ENCODE results near the gene TMEM214.
A peak's percentile ranks its signal among the peaks of the same experiment; 100 is the strongest.

Gene TMEM214, protein sequence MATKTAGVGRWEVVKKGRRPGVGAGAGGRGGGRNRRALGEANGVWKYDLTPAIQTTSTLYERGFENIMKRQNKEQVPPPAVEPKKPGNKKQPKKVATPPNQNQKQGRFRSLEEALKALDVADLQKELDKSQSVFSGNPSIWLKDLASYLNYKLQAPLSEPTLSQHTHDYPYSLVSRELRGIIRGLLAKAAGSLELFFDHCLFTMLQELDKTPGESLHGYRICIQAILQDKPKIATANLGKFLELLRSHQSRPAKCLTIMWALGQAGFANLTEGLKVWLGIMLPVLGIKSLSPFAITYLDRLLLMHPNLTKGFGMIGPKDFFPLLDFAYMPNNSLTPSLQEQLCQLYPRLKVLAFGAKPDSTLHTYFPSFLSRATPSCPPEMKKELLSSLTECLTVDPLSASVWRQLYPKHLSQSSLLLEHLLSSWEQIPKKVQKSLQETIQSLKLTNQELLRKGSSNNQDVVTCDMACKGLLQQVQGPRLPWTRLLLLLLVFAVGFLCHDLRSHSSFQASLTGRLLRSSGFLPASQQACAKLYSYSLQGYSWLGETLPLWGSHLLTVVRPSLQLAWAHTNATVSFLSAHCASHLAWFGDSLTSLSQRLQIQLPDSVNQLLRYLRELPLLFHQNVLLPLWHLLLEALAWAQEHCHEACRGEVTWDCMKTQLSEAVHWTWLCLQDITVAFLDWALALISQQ

DNA sequence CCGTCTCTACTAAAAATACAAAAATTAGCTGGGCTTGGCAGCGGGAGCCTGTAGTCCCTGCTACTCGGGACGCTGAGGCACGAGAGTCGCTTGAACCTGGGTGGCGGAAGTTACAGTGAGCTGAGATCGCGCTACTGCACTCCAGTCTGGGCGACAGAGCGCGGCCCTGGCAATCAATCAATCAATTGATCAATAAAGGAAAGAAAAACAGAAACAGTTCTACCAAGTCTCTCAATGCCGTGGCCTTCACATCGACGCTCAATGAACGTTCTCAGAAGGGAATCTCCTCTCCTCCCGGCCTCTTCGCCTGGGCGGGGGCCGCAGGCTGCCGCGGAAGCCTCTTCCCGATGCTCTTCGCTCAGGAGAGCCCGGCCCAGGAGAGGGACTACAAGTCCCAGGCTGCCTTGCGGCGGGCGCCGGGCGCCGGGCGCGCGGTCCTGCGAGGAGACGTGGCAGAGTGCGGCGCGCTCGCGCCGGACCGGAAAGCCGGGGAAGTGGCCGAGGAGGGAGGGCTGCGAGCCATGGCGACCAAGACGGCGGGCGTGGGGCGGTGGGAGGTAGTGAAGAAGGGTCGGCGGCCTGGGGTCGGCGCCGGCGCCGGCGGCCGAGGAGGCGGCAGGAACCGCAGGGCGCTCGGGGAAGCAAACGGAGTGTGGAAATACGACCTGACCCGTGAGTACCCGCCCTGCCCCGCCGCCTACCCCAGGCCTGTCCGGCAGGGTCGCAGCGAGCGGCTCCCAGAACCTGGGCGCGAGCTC is at the start of gene TMEM214:
Gene TMEM214 (plus strand): TSS at position 471 of the 758 bp plus-strand sequence. CDS start 51 bp downstream, at position 522.
- no peaks in the 10 kb centered on the region for H3K9me3 ChIP-seq (ENCODE audit: control insufficient read depth, low read length)
- peak within 1 kb of the TSS; percentile 99 for H3K4me2 ChIP-seq (ENCODE audit: low read length)
- TF ChIP-seq, protein P1, sequence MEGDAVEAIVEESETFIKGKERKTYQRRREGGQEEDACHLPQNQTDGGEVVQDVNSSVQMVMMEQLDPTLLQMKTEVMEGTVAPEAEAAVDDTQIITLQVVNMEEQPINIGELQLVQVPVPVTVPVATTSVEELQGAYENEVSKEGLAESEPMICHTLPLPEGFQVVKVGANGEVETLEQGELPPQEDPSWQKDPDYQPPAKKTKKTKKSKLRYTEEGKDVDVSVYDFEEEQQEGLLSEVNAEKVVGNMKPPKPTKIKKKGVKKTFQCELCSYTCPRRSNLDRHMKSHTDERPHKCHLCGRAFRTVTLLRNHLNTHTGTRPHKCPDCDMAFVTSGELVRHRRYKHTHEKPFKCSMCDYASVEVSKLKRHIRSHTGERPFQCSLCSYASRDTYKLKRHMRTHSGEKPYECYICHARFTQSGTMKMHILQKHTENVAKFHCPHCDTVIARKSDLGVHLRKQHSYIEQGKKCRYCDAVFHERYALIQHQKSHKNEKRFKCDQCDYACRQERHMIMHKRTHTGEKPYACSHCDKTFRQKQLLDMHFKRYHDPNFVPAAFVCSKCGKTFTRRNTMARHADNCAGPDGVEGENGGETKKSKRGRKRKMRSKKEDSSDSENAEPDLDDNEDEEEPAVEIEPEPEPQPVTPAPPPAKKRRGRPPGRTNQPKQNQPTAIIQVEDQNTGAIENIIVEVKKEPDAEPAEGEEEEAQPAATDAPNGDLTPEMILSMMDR (IDR thresholded peaks at IDR 0.05): no peak
- H3K36me3 ChIP-seq (ENCODE audit: control insufficient read depth, insufficient read depth, low read length): no peaks in the 10 kb centered on the region
- H3K4me1 ChIP-seq: peaks cover 14% of the 10 kb centered on the region
- H3K79me2 ChIP-seq: no peaks in the 10 kb centered on the region
- no peaks in the 10 kb centered on the region for H3K27me3 ChIP-seq (ENCODE audit: control insufficient read depth, insufficient read depth, low read length)
- peak within 1 kb of the TSS; percentile 64 for H3K9ac ChIP-seq
- peak within 1 kb of the TSS; percentile 87 for H3K4me3 ChIP-seq (ENCODE audit: low read depth, low read length)
- peak within 1 kb of the TSS; percentile 27 for H3K27ac ChIP-seq
- peak within 1 kb of the TSS; percentile 96 for H2AFZ ChIP-seq

DNA sequence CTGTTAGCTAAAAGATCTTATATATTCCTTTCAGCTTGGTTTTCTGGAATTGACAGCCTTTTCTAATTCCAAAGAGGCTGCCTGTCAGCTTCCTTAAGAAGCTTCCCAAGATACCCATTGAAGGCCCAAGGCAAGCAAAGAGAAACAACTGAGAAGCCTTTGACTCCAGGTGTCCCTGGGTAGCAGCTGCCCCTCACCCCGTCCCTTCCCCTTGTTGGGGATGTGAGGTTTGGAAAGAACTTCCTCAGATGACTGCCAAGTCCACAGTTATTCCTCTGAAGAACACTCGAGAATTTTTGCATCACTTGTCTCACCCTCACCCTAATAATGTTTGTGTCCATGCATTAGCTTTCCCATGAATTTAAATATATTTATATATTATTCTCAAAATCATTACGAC is 49.0 kb upstream of the TMEM214 start:
- H3K36me3 ChIP-seq (ENCODE audit: control insufficient read depth, insufficient read depth, low read length): no peaks in the 10 kb centered on the region
- H3K4me1 ChIP-seq: peaks cover 34% of the 10 kb centered on the region
- no peak overlapping the region for H3K9ac ChIP-seq
- TF ChIP-seq, protein P1 (IDR thresholded peaks at IDR 0.05): no peak
- H3K27me3 ChIP-seq (ENCODE audit: control insufficient read depth, insufficient read depth, low read length): no peaks in the 10 kb centered on the region
- H3K9me3 ChIP-seq (ENCODE audit: control insufficient read depth, low read length): no peaks in the 10 kb centered on the region
- no peak overlapping the region for H3K4me2 ChIP-seq (ENCODE audit: low read length)
- H3K27ac ChIP-seq: no peak overlapping the region
- H3K79me2 ChIP-seq: peaks cover 64% of the 10 kb centered on the region
- no peak overlapping the region for H3K4me3 ChIP-seq (ENCODE audit: low read depth, low read length)
- H2AFZ ChIP-seq: no peak overlapping the region

DNA sequence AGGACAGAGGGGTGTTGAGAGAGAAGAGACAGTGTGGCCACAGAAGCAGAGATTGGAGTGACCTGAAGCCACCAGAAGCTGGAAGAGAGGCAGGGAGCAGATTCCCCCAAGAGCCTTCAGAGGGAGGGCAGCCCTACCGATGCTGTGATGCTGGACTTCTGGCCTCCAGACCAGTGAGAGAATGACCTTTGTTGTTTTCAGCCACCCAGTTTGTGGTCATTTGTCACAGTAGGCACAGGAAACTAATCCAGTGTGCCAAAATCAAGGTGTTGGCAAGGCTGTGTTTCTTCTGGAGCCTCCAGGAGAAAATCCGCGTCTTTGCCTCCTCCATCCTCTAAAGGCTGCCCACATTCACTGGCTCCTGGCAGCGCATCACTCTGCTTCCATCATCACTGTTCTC is 47.0 kb upstream of the TMEM214 start:
- TF ChIP-seq, protein P1 (IDR thresholded peaks at IDR 0.05): no peak
- Histone ChIP-seq H3K4me3 (ENCODE audit: low read depth, low read length) (no peak overlapping the region), H3K9ac (no peak overlapping the region), H3K36me3 (ENCODE audit: control insufficient read depth, insufficient read depth, low read length) (no peaks in the 10 kb centered on the region), H3K9me3 (ENCODE audit: control insufficient read depth, low read length) (no peaks in the 10 kb centered on the region), H3K27ac (no peak overlapping the region), H3K4me2 (ENCODE audit: low read length) (no peak overlapping the region), H3K79me2 (peaks cover 59% of the 10 kb centered on the region), H2AFZ (no peak overlapping the region), H3K4me1 (peaks cover 30% of the 10 kb centered on the region), H3K27me3 (ENCODE audit: control insufficient read depth, insufficient read depth, low read length) (no peaks in the 10 kb centered on the region)

DNA sequence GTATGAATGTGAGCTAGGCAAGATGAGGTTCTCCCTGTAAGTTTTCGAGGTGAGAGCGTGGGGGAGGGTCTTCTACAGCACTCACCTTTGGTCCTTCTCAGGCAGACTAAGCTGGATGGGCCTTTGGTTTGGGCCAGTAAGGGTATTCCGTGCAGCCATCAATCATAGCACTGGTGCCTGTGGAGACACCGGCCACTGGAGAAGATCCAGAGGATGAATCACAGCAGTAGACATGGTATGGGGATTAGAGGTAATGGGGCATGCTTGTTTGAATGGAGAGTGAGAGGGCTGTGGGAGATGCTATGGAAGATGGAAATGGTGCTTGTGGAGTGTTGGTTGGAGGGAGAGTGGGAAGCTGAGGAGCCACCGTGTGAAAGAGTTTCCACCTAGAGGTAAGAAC is 46.2 kb upstream of the TMEM214 start:
- Histone ChIP-seq H3K36me3 (ENCODE audit: control insufficient read depth, insufficient read depth, low read length) (no peaks in the 10 kb centered on the region), H3K4me3 (ENCODE audit: low read depth, low read length) (no peak overlapping the region), H3K4me1 (peaks cover 30% of the 10 kb centered on the region), H3K4me2 (ENCODE audit: low read length) (no peak overlapping the region), H3K9ac (no peak overlapping the region), H3K9me3 (ENCODE audit: control insufficient read depth, low read length) (no peaks in the 10 kb centered on the region), H3K79me2 (peaks cover 59% of the 10 kb centered on the region), H3K27me3 (ENCODE audit: control insufficient read depth, insufficient read depth, low read length) (no peaks in the 10 kb centered on the region), H3K27ac (no peak overlapping the region), H2AFZ (no peak overlapping the region)
- TF ChIP-seq, protein P1 (IDR thresholded peaks at IDR 0.05): no peak

Data from parathyroid adenoma (tissue), 2 donors.